MV-4-11 (cell line): ENCODE results near the gene SLC6A18.

Experiments used
- DNase-seq: peaks from one replicate; lab custom pipeline; 2025; lab: John Stamatoyannopoulos, UW

The SLC6A18 gene

GRCh38 chr5:1187234-1187949 is 37.8 kb upstream of the SLC6A18 start:
- DNase-seq: no peak

- DNase-seq: no peak
Measured at GRCh38 chr5:1187950-1188334, 37.2 kb upstream of the SLC6A18 start.

GRCh38 chr5:1188464-1188863 is 36.7 kb upstream of the SLC6A18 start:
- no peak for DNase-seq

GRCh38 chr5:1189269-1189668 is 35.9 kb upstream of the SLC6A18 start:
- no peak for DNase-seq

GRCh38 chr5:1190278-1190677 is 34.9 kb upstream of the SLC6A18 start:
- DNase-seq: peak; percentile 7

- peak; percentile 90 for DNase-seq
Measured at GRCh38 chr5:1190837-1191239, 34.3 kb upstream of the SLC6A18 start.

- no peak for DNase-seq
Measured at GRCh38 chr5:1192971-1193590, 32.1 kb upstream of the SLC6A18 start.

- DNase-seq: no peak
Measured at GRCh38 chr5:1193591-1193985, 31.6 kb upstream of the SLC6A18 start.

GRCh38 chr5:1194378-1194777 is 30.8 kb upstream of the SLC6A18 start:
- no peak for DNase-seq

- DNase-seq: no peak
Measured at GRCh38 chr5:1195439-1195838, 29.7 kb upstream of the SLC6A18 start.

- no peak for DNase-seq
Measured at GRCh38 chr5:1195916-1196315, 29.3 kb upstream of the SLC6A18 start.

- no peak for DNase-seq
Measured at GRCh38 chr5:1196562-1196961, 28.6 kb upstream of the SLC6A18 start.

- no peak for DNase-seq
Measured at GRCh38 chr5:1197876-1198666, 27.1 kb upstream of the SLC6A18 start.

GRCh38 chr5:1199340-1199648 is 25.9 kb upstream of the SLC6A18 start:
- DNase-seq: no peak

GRCh38 chr5:1199649-1200494 is 25.3 kb upstream of the SLC6A18 start:
- no peak for DNase-seq

- DNase-seq: no peak
Measured at GRCh38 chr5:1200495-1201326, 24.5 kb upstream of the SLC6A18 start.

- no peak for DNase-seq
Measured at GRCh38 chr5:1201327-1202025, 23.7 kb upstream of the SLC6A18 start, which contains the start of gene SLC6A19. SLC6A19 (plus strand) TSS chr5:1201595; CDS start chr5:1201651, 56 bp downstream.

- no peak for DNase-seq
Measured at GRCh38 chr5:1202026-1202797, 23.0 kb upstream of the SLC6A18 start.

GRCh38 chr5:1202798-1203185 is 22.4 kb upstream of the SLC6A18 start:
- no peak for DNase-seq
